IMR-90 (cell line): ENCODE results near the gene PLEKHS1. TPM values are rescaled to one million over a fixed set of nuclear protein-coding genes. Genes with fewer than 3 reads are reported as not detected.

Experiments used
- ATAC-seq: fragments of 200-7000 bp; cut with Tn5 transposase; 2 replicates; pipeline ENCODE4 v1.9.1; 2020; ENCODE audit warnings: low read depth, mild to moderate bottlenecking, moderate library complexity
- BruUV-seq: library from RNA; stranded (reverse); fragments of 400-500 nt; replicated peaks from 2 replicates; lab custom pipeline; 2021; lab: Mats Ljungman, UMichigan
- CTCF ChIA-PET: fragments of 300-600 bp; formaldehyde crosslinking; extraction: SDS; loops from one replicate; lab custom pipeline; 2021; ENCODE audit warnings: antibody characterized with exemption; lab: Yijun Ruan, JAX
- POLR2A ChIA-PET: fragments of 300-600 bp; sonication (Branson Sonifier 250); formaldehyde crosslinking; loops from one replicate; lab custom pipeline; 2022; ENCODE audit warnings: antibody characterized with exemption; ENCODE audit not compliant: unreplicated experiment; lab: Charles Lee
- DNase-seq: peaks from one replicate; pipeline ENCODE4 v3.0.0; 2013
- H2AFZ ChIP-seq: replicated peaks from 2 replicates; pipeline ENCODE3; 2013; ENCODE audit warnings: low read length, mild to moderate bottlenecking; ENCODE audit not compliant: poor library complexity
- H2AK5ac ChIP-seq: 2 replicates; pipeline ENCODE4 v1.6.1; 2013; ENCODE audit warnings: low read depth, low read length, inconsistent platforms
- H2AK9ac ChIP-seq: replicated peaks from 2 replicates; pipeline ENCODE3; 2013; ENCODE audit warnings: mild to moderate bottlenecking, low read depth, low read length, moderate library complexity; ENCODE audit not compliant: poor library complexity
- H2BK120ac ChIP-seq: 2 replicates; pipeline ENCODE4 v1.6.1; 2013; ENCODE audit warnings: low read depth, low read length, inconsistent platforms
- H2BK15ac ChIP-seq: 3 replicates; pipeline ENCODE4 v1.6.1; 2013; ENCODE audit warnings: low read depth, low read length, inconsistent platforms
- H2BK20ac ChIP-seq: 2 replicates; pipeline ENCODE4 v1.6.1; 2013; ENCODE audit warnings: low read depth, mild to moderate bottlenecking, inconsistent platforms, low read length, moderate library complexity
- H2BK5ac ChIP-seq: 2 replicates; pipeline ENCODE4 v1.6.1; 2013; ENCODE audit warnings: mild to moderate bottlenecking, low read depth, low read length, inconsistent platforms; ENCODE audit not compliant: poor library complexity, severe bottlenecking
- H3K14ac ChIP-seq: replicated peaks from 2 replicates; pipeline ENCODE4 v1.6.1; 2013; ENCODE audit warnings: low read depth, low read length, inconsistent platforms
- H3K18ac ChIP-seq: 2 replicates; pipeline ENCODE4 v1.6.1; 2013; ENCODE audit warnings: low read depth, low read length, control low read depth
- H3K23ac ChIP-seq: 2 replicates; pipeline ENCODE4 v1.6.1; 2013; ENCODE audit warnings: low read depth, low read length, inconsistent platforms
- H3K27ac ChIP-seq: 2 replicates; pipeline ENCODE4 v1.5.1; 2013; ENCODE audit warnings: mild to moderate bottlenecking, control low read depth, low read length; ENCODE audit not compliant: insufficient read depth
- H3K27me3 ChIP-seq: 2 replicates; pipeline ENCODE4 v1.6.1; 2013; ENCODE audit warnings: low read length; ENCODE audit not compliant: control insufficient read depth, insufficient read depth
- H3K36me3 ChIP-seq: 2 replicates; pipeline ENCODE4 v1.6.1; 2013; ENCODE audit warnings: low read length, mixed read lengths; ENCODE audit not compliant: control insufficient read depth, insufficient read depth
- H3K4ac ChIP-seq: 2 replicates; pipeline ENCODE4 v1.6.1; 2013; ENCODE audit warnings: low read depth, low read length, inconsistent platforms
- H3K4me1 ChIP-seq: 2 replicates; pipeline ENCODE4 v1.6.1; 2013; ENCODE audit warnings: low read length, mixed read lengths; ENCODE audit not compliant: control insufficient read depth, insufficient read depth
- H3K4me2 ChIP-seq: 2 replicates; pipeline ENCODE4 v1.6.1; 2013; ENCODE audit warnings: low read depth, mild to moderate bottlenecking, control low read depth, low read length, moderate library complexity
- H3K4me3 ChIP-seq: 2 replicates; pipeline ENCODE4 v1.5.1; 2013; ENCODE audit warnings: low read depth, mild to moderate bottlenecking, control low read depth, low read length, moderate library complexity; ENCODE audit not compliant: insufficient read depth
- H3K56ac ChIP-seq: 2 replicates; pipeline ENCODE4 v1.6.1; 2013; ENCODE audit warnings: low read length, inconsistent platforms; ENCODE audit not compliant: insufficient read depth; ENCODE audit errors: extremely low read depth
- H3K79me1 ChIP-seq, 2 experiments: 2 replicates each; pipeline ENCODE4 v1.6.1; 2013; ENCODE audit warnings: low read length in 2 of 2, inconsistent platforms in 1 of 2, low read depth in 1 of 2
- H3K9ac ChIP-seq: 2 replicates; pipeline ENCODE4 v1.6.1; 2013; ENCODE audit warnings: low read depth, low read length, control low read depth
- H3K9me1 ChIP-seq: 2 replicates; pipeline ENCODE4 v1.6.1; 2013; ENCODE audit warnings: low read length, inconsistent platforms; ENCODE audit not compliant: insufficient read depth
- H3K9me3 ChIP-seq: 2 replicates; pipeline ENCODE4 v1.6.1; 2013; ENCODE audit warnings: low read length; ENCODE audit not compliant: control insufficient read depth, insufficient read depth
- H4K20me1 ChIP-seq: 2 replicates; pipeline ENCODE4 v1.6.1; 2013; ENCODE audit warnings: low read length, inconsistent platforms; ENCODE audit not compliant: insufficient read depth
- H4K5ac ChIP-seq: 2 replicates; pipeline ENCODE4 v1.6.1; 2013; ENCODE audit warnings: mild to moderate bottlenecking, low read depth, low read length, control low read depth
- H4K8ac ChIP-seq, 2 experiments: 2 replicates each; pipeline ENCODE4 v1.6.1; 2013; ENCODE audit warnings: low read depth in 2 of 2, low read length in 2 of 2, control low read depth in 1 of 2, inconsistent platforms in 1 of 2
- H4K91ac ChIP-seq: 2 replicates; pipeline ENCODE4 v1.6.1; 2013; ENCODE audit warnings: low read depth, low read length, inconsistent platforms; ENCODE audit not compliant: insufficient read depth
- CEBPB ChIP-seq: IDR thresholded peaks from 2 replicates; pipeline ENCODE4 v1.6.1; 2012; ENCODE audit warnings: low read depth, low read length, improper control_type of control experiment
- RFX5 ChIP-seq: IDR thresholded peaks from 2 replicates; pipeline ENCODE4 v1.8.0; 2012; ENCODE audit warnings: low read depth, mild to moderate bottlenecking, low read length, moderate library complexity
- WGBS, 2 experiments: methylation state at CpG; one replicate each; pipeline versions ENCODE4 v1.1.5 to v1.1.7; 2013; ENCODE audit warnings: missing lambda C conversion rate in 2 of 2; ENCODE audit not compliant: insufficient read length in 1 of 2; ENCODE audit errors: extremely low coverage in 2 of 2; 5-methylcytosine and 5-hydroxymethylcytosine counted together
- dilution Hi-C: fragments of 300-500 bp; cut with HindIII; formaldehyde crosslinking; loops from one replicate; pipeline ENCODE4 v1.14.3; 2018; ENCODE audit warnings: low sequenced_read_pairs; ENCODE audit not compliant: unreplicated experiment
- in situ Hi-C: fragments of 300-500 bp; cut with MboI; formaldehyde crosslinking; loops from 3 replicates; pipeline ENCODE4 v1.14.3; 2019; ENCODE audit warnings: low sequenced_read_pairs, inconsistent platforms, mixed read lengths
- intact Hi-C: fragments of 100-400 bp; cut with micrococcal nuclease; formaldehyde crosslinking; loops from 2 replicates; pipeline ENCODE4 v1.10.0; 2022
- polyA plus RNA-seq, 3 experiments: library from polyadenylated mRNA; depleted of rRNA; stranded (reverse); fragments of >200 nt; gene quantifications; 2 replicates each; pipeline ENCODE4 v1.2.3, GENCODE V29; 2012; ENCODE audit warnings: low replicate concordance in 1 of 3
- total RNA-seq: library from RNA; depleted of rRNA; stranded (reverse); fragments of >200 nt; gene quantifications from 2 replicates; pipeline ENCODE4 v1.2.3, GENCODE V29; 2012

PLEKHS1 gene
- total and polyA plus RNA-seq, 2 of the 4 experiments (the other 2 are of a cell fraction): not detected

- TF ChIP-seq CEBPB: no peak
These were observed 37.9 kb upstream of the PLEKHS1 start (continued) for GRCh38 chr10:113713640-113713982.

- dilution Hi-C loops: no loop called here
- TF ChIP-seq RFX5: no peak
- no peak overlapping the region for H3K14ac ChIP-seq
- H2BK120ac ChIP-seq: no peak overlapping the region
- peaks cover 12% of the 10 kb centered on the region for H3K36me3 ChIP-seq
- POLR2A ChIA-PET: no interaction called here
- H4K5ac ChIP-seq: no peak overlapping the region
- no peak overlapping the region for H3K4me2 ChIP-seq
- no peak overlapping the region for H2AFZ ChIP-seq
- H3K9me3 ChIP-seq: no peaks in the 10 kb centered on the region
- H3K56ac ChIP-seq: no peak overlapping the region
- H3K4ac ChIP-seq: no peak overlapping the region
- H2BK20ac ChIP-seq: no peak overlapping the region
- H2BK15ac ChIP-seq: no peak overlapping the region
- no peak overlapping the region for H4K91ac ChIP-seq
- intact Hi-C loops: no loop called here
- peaks cover 8% of the 10 kb centered on the region; the same call in 1 of the 2 replicates for H3K9me1 ChIP-seq
- H4K8ac ChIP-seq: no peak overlapping the region
- DNase-seq (no peak), ATAC-seq (no peak)
- no peak overlapping the region for H2BK5ac ChIP-seq
- H3K4me1 ChIP-seq: no peaks in the 10 kb centered on the region
- H4K20me1 ChIP-seq: peaks cover 4% of the 10 kb centered on the region
- H3K27me3 ChIP-seq: no peaks in the 10 kb centered on the region
- H2AK5ac ChIP-seq: no peak overlapping the region
- no peak overlapping the region for H3K4me3 ChIP-seq
- H3K79me1 ChIP-seq: peaks cover 0 to 20% of the 10 kb centered on the region in 2 experiments; a peak in 3 of 4 replicates
- H3K27ac ChIP-seq: no peak overlapping the region
- in situ Hi-C loops: no loop called here
- H3K18ac ChIP-seq: no peak overlapping the region
- CTCF ChIA-PET: interaction anchor here (1.1 kb wide), 1 partner anchor 12 kb away, joined by 3 read pairs; no protein-coding TSS in a partner anchor
- H3K9ac ChIP-seq: no peak overlapping the region
- WGBS, 2 experiments: no CpG with 5 or more reads among the region's 2 CpGs
- no peak overlapping the region for H2AK9ac ChIP-seq
- H3K23ac ChIP-seq: no peak overlapping the region
- no TSS peak for BruUV-seq
These were observed 35.2 kb upstream of the PLEKHS1 start for GRCh38 chr10:113716109-113716910.
